ENCODE data around the gene C8G.

Gene C8G

GRCh38 chr9:136994888-136995230 lies 49.8 kb downstream of the C8G start:
- TF ChIP-seq CTCF (IDR thresholded peaks at IDR 0.05; ENCODE audit: low read depth, low read length, missing control alignments), result no peak
- in situ Hi-C loops (cut with HindIII; ENCODE audit: low sequenced_read_pairs), result no loop called here
- no peak overlapping the region for H3K4me3 ChIP-seq (ENCODE audit: low read depth, low read length)
- DNase-seq (ENCODE audit: low read depth), result no peak

- DNase-seq (ENCODE audit: low read depth), result no peak
- no peak overlapping the region for H3K4me3 ChIP-seq (ENCODE audit: low read depth, low read length)
These were observed 50.3 kb downstream of the C8G start for GRCh38 chr9:136995362-136995761.

GRCh38 chr9:136995772-136996311 lies 50.8 kb downstream of the C8G start:
- no peak for DNase-seq (ENCODE audit: low read depth)
- TF ChIP-seq CTCF (IDR thresholded peaks at IDR 0.05; ENCODE audit: low read depth, low read length, missing control alignments), result no peak
- no peak overlapping the region for H3K4me3 ChIP-seq (ENCODE audit: low read depth, low read length)
- in situ Hi-C loops (cut with HindIII; ENCODE audit: low sequenced_read_pairs), result no loop called here

More at GRCh38 chr9:136995362-136995761, 50.3 kb downstream of the C8G start:
- no peak for TF ChIP-seq CTCF (IDR thresholded peaks at IDR 0.05; ENCODE audit: low read depth, low read length, missing control alignments)
- in situ Hi-C loops (cut with HindIII; ENCODE audit: low sequenced_read_pairs), result no loop called here
